ENCODE data around the gene PTPRD. TPM values are rescaled to one million over a fixed set of nuclear protein-coding genes. Genes with fewer than 3 reads are reported as not detected.

The PTPRD gene
- total and polyA plus RNA-seq, 2 donors (not counting 1 experiment from before 2014, with no cell fraction given): not detected

DNA sequence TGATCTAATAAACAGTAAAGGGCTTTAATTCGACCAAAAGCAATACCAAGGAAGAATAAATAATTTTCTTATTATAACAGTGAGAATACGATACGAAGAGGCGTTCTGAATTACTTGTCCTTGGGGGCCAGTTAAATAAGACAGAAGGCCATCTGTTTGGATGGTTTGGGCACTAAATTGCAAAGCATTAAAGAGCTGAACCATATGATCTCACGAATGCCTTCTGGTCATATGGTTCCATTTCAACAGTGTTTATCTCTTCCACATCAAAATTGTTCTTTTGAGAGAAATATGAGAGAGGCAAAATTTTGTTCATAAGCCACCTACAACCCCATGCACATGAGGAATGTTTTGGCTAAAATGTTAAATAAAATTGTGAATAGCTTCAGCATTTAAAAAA, 605.4 kb downstream of the PTPRD start:
- POLR2A ChIA-PET: no interaction called here
- Histone ChIP-seq H3K27ac (ENCODE audit: low read length in 2 of 2) (no peak overlapping the region), H4K20me1 (ENCODE audit: control insufficient read depth, insufficient read depth, low read length, poor library complexity, severe bottlenecking) (no peaks in the 10 kb centered on the region), H3K4me2 (replicated peaks; ENCODE audit: low read depth, low read length, poor library complexity, severe bottlenecking) (no peak overlapping the region), H3K9me3 (ENCODE audit: control extremely low read depth in 1 of 3, control insufficient read depth in 2 of 3, insufficient read depth in 1 of 3, low read length in 2 of 3) (no peaks in the 10 kb centered on the region), H2AFZ (ENCODE audit: insufficient read depth, low read depth, low read length, poor library complexity, severe bottlenecking) (no peak overlapping the region), H3K4me1 (ENCODE audit: control insufficient read depth in 2 of 2, insufficient read depth in 2 of 2, low read length in 2 of 2) (no peaks in the 10 kb centered on the region), H3K79me2 (ENCODE audit: control insufficient read depth, insufficient read depth, low read length) (no peaks in the 10 kb centered on the region), H3K4me3 (ENCODE audit: control extremely low read depth in 1 of 5, extremely low read depth in 1 of 5, insufficient read depth in 1 of 5, low read depth in 2 of 5, low read length in 4 of 5) (no peak overlapping the region), H3K27me3 (replicated peaks in 1 of 4; ENCODE audit: control extremely low read depth in 1 of 4, control insufficient read depth in 3 of 4, insufficient read depth in 4 of 4, low read length in 3 of 4) (no peaks in the 10 kb centered on the region), H3K36me3 (replicated peaks in 1 of 2; ENCODE audit: control extremely low read depth in 1 of 2, control insufficient read depth in 1 of 2, extremely low read depth in 1 of 2, insufficient read depth in 2 of 2, low read length in 1 of 2) (no peaks in the 10 kb centered on the region), H3K9ac (ENCODE audit: low read length) (no peak overlapping the region)
- WGBS (ENCODE audit: insufficient coverage): no CpG with 5 or more reads among the region's 5 CpGs
- Mint-ChIP-seq H3K27ac (no peak overlapping the region), H3K9me3 (ENCODE audit: insufficient read depth) (no peaks in the 10 kb centered on the region), H3K27me3 (no peaks in the 10 kb centered on the region), H3K4me1 (no peaks in the 10 kb centered on the region), H3K4me3 (no peak overlapping the region)
- CTCF ChIA-PET: no interaction called here
- intact Hi-C loops (cut with micrococcal nuclease): no loop called here
- ATAC-seq (ENCODE audit: low read depth) (no peak), DNase-seq (no peak)
- TF ChIP-seq, protein P1, sequence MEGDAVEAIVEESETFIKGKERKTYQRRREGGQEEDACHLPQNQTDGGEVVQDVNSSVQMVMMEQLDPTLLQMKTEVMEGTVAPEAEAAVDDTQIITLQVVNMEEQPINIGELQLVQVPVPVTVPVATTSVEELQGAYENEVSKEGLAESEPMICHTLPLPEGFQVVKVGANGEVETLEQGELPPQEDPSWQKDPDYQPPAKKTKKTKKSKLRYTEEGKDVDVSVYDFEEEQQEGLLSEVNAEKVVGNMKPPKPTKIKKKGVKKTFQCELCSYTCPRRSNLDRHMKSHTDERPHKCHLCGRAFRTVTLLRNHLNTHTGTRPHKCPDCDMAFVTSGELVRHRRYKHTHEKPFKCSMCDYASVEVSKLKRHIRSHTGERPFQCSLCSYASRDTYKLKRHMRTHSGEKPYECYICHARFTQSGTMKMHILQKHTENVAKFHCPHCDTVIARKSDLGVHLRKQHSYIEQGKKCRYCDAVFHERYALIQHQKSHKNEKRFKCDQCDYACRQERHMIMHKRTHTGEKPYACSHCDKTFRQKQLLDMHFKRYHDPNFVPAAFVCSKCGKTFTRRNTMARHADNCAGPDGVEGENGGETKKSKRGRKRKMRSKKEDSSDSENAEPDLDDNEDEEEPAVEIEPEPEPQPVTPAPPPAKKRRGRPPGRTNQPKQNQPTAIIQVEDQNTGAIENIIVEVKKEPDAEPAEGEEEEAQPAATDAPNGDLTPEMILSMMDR (IDR thresholded peaks at IDR 0.05): no peak

GRCh38 chr9:10005206-10005605, 607.6 kb downstream of the PTPRD start:
- H3K27me3 ChIP-seq (replicated peaks in 1 of 4; ENCODE audit: control extremely low read depth in 1 of 4, control insufficient read depth in 3 of 4, insufficient read depth in 4 of 4, low read length in 3 of 4): no peaks in the 10 kb centered on the region
- no peak overlapping the region for H3K27ac Mint-ChIP-seq
- WGBS (ENCODE audit: insufficient coverage): 5% methylated on average over 2 of the region's 4 CpGs
- H4K20me1 ChIP-seq (ENCODE audit: control insufficient read depth, insufficient read depth, low read length, poor library complexity, severe bottlenecking): no peaks in the 10 kb centered on the region
- POLR2A ChIA-PET: no interaction called here
- no peak overlapping the region for H2AFZ ChIP-seq (ENCODE audit: insufficient read depth, low read depth, low read length, poor library complexity, severe bottlenecking)
- TF ChIP-seq, protein P1 (IDR thresholded peaks at IDR 0.05): no peak
- TF ChIP-seq EZH2 (IDR thresholded peaks at IDR 0.05; ENCODE audit: borderline replicate concordance, insufficient read depth, low read depth, low read length, poor library complexity, severe bottlenecking): no peak
- intact Hi-C loops (cut with micrococcal nuclease): no loop called here
- H3K4me2 ChIP-seq (replicated peaks; ENCODE audit: low read depth, low read length, poor library complexity, severe bottlenecking): no peak overlapping the region
- no peaks in the 10 kb centered on the region for H3K4me1 ChIP-seq (ENCODE audit: control insufficient read depth in 2 of 2, insufficient read depth in 2 of 2, low read length in 2 of 2)
- DNase-seq (no peak), ATAC-seq (ENCODE audit: low read depth) (no peak)
- H3K79me2 ChIP-seq (ENCODE audit: control insufficient read depth, insufficient read depth, low read length): no peaks in the 10 kb centered on the region
- no peak overlapping the region for H3K27ac ChIP-seq (ENCODE audit: low read length in 2 of 2)
- H3K9ac ChIP-seq (ENCODE audit: low read length): no peak overlapping the region
- no peak overlapping the region for H3K4me3 Mint-ChIP-seq
- no peaks in the 10 kb centered on the region for H3K27me3 Mint-ChIP-seq
- no peaks in the 10 kb centered on the region for H3K9me3 Mint-ChIP-seq (ENCODE audit: insufficient read depth)
- no peaks in the 10 kb centered on the region for H3K4me1 Mint-ChIP-seq
- CTCF ChIA-PET: no interaction called here
- H3K4me3 ChIP-seq (ENCODE audit: control extremely low read depth in 1 of 5, extremely low read depth in 1 of 5, insufficient read depth in 1 of 5, low read depth in 2 of 5, low read length in 4 of 5): no peak overlapping the region
- no peaks in the 10 kb centered on the region for H3K9me3 ChIP-seq (ENCODE audit: control extremely low read depth in 1 of 3, control insufficient read depth in 2 of 3, insufficient read depth in 1 of 3, low read length in 2 of 3)
- H3K36me3 ChIP-seq (replicated peaks in 1 of 2; ENCODE audit: control extremely low read depth in 1 of 2, control insufficient read depth in 1 of 2, extremely low read depth in 1 of 2, insufficient read depth in 2 of 2, low read length in 1 of 2): no peaks in the 10 kb centered on the region

All from B cell (primary cell).